ENCODE measurements around the gene OLA1.

OLA1 gene

GRCh38 chr2:174172802-174173355, 75.5 kb downstream of the OLA1 start:
- Histone ChIP-seq H3K36me3 (ENCODE audit: control insufficient read depth, insufficient read depth, low read length) (peaks cover 2% of the 10 kb centered on the region; the same call in 1 of the 2 replicates), H3K27me3 (replicated peaks; ENCODE audit: control insufficient read depth, insufficient read depth, low read length) (no peaks in the 10 kb centered on the region), H3K4me3 (replicated peaks; ENCODE audit: low read depth, low read length) (no peak overlapping the region)
- DNase-seq (ENCODE audit: extremely low read depth, insufficient read length), result no peak
- no peak for TF ChIP-seq CTCF (IDR thresholded peaks at IDR 0.05; ENCODE audit: insufficient read depth, low read length, poor library complexity, severe bottlenecking)

- peaks cover 2% of the 10 kb centered on the region; the same call in 1 of the 2 replicates for H3K36me3 ChIP-seq (ENCODE audit: control insufficient read depth, insufficient read depth, low read length)
- TF ChIP-seq CTCF (IDR thresholded peaks at IDR 0.05; ENCODE audit: insufficient read depth, low read length, poor library complexity, severe bottlenecking), result no peak
- no peaks in the 10 kb centered on the region for H3K27me3 ChIP-seq (replicated peaks; ENCODE audit: control insufficient read depth, insufficient read depth, low read length)
- no peak overlapping the region for H3K4me3 ChIP-seq (replicated peaks; ENCODE audit: low read depth, low read length)
- no peak for DNase-seq (ENCODE audit: extremely low read depth, insufficient read length)
Measured at GRCh38 chr2:174171686-174172445, 76.5 kb downstream of the OLA1 start.

GRCh38 chr2:174169372-174169771, 79.0 kb downstream of the OLA1 start:
- Histone ChIP-seq H3K4me3 (replicated peaks; ENCODE audit: low read depth, low read length) (no peak overlapping the region), H3K27me3 (replicated peaks; ENCODE audit: control insufficient read depth, insufficient read depth, low read length) (no peaks in the 10 kb centered on the region), H3K36me3 (ENCODE audit: control insufficient read depth, insufficient read depth, low read length) (peaks cover 2% of the 10 kb centered on the region)
- no peak for DNase-seq (ENCODE audit: extremely low read depth, insufficient read length)
- no peak for TF ChIP-seq CTCF (IDR thresholded peaks at IDR 0.05; ENCODE audit: insufficient read depth, low read length, poor library complexity, severe bottlenecking)

GRCh38 chr2:174166261-174166660, 82.1 kb downstream of the OLA1 start:
- H3K4me3 ChIP-seq (replicated peaks; ENCODE audit: low read depth, low read length), result no peak overlapping the region
- H3K27me3 ChIP-seq (replicated peaks; ENCODE audit: control insufficient read depth, insufficient read depth, low read length), result no peaks in the 10 kb centered on the region
- no peak for DNase-seq (ENCODE audit: extremely low read depth, insufficient read length)
- no peaks in the 10 kb centered on the region; the same call in 1 of the 2 replicates for H3K36me3 ChIP-seq (ENCODE audit: control insufficient read depth, insufficient read depth, low read length)
- no peak for TF ChIP-seq CTCF (IDR thresholded peaks at IDR 0.05; ENCODE audit: insufficient read depth, low read length, poor library complexity, severe bottlenecking)

- no peak for TF ChIP-seq CTCF (IDR thresholded peaks at IDR 0.05; ENCODE audit: insufficient read depth, low read length, poor library complexity, severe bottlenecking)
- Histone ChIP-seq H3K4me3 (replicated peaks; ENCODE audit: low read depth, low read length) (no peak overlapping the region), H3K27me3 (replicated peaks; ENCODE audit: control insufficient read depth, insufficient read depth, low read length) (no peaks in the 10 kb centered on the region), H3K36me3 (ENCODE audit: control insufficient read depth, insufficient read depth, low read length) (no peaks in the 10 kb centered on the region; the same call in 1 of the 2 replicates)
- DNase-seq (ENCODE audit: extremely low read depth, insufficient read length), result no peak
Measured at GRCh38 chr2:174161490-174161889, 86.8 kb downstream of the OLA1 start.

Data from GM06990 (cell line).